Mammary epithelial cell (primary cell): ENCODE measurements around the gene NGRN.

Source experiments
- EZH2 ChIP-seq: IDR thresholded peaks from 2 replicates; pipeline ENCODE4 v1.6.1; 2012; ENCODE audit warnings: low read length, inconsistent platforms, borderline replicate concordance
- TF ChIP-seq, protein P1 (sequence below), 2 donors: IDR thresholded peaks in 1 of 2; conservative IDR thresholded peaks in 1 of 2; 2 replicates each; pipeline ENCODE4 v1.5.1; 2011 to 2012; ENCODE audit warnings: inconsistent platforms in 2 of 2, low read length in 2 of 2, mild to moderate bottlenecking in 2 of 2, control low read depth in 1 of 2, low read depth in 1 of 2; ENCODE audit not compliant: insufficient read depth in 1 of 2; ENCODE audit errors: extremely low read depth in 1 of 2

DNA sequence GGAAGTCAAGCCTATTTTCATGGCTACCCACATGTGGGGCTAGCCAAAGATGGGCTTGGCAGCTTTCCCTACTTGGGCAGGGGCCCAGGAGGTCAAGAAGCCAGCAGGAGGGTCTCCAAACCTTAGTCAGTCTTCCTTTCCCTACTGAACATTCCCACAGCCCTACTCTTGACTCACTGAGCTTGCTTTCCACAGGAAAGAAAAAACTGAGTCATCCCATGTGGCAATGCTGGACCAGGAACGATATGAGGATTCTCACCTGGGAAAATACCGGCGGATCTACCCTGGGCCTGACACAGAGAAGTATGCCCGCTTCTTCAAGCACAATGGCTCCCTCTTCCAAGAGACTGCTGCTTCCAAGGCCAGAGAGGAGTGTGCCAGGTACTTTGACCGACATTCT lies 3.7 kb upstream of the NGRN start:
- TF ChIP-seq, protein P1, sequence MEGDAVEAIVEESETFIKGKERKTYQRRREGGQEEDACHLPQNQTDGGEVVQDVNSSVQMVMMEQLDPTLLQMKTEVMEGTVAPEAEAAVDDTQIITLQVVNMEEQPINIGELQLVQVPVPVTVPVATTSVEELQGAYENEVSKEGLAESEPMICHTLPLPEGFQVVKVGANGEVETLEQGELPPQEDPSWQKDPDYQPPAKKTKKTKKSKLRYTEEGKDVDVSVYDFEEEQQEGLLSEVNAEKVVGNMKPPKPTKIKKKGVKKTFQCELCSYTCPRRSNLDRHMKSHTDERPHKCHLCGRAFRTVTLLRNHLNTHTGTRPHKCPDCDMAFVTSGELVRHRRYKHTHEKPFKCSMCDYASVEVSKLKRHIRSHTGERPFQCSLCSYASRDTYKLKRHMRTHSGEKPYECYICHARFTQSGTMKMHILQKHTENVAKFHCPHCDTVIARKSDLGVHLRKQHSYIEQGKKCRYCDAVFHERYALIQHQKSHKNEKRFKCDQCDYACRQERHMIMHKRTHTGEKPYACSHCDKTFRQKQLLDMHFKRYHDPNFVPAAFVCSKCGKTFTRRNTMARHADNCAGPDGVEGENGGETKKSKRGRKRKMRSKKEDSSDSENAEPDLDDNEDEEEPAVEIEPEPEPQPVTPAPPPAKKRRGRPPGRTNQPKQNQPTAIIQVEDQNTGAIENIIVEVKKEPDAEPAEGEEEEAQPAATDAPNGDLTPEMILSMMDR (conservative IDR thresholded peaks at IDR 0.05 in 1 of 2, IDR thresholded peaks at IDR 0.05 in 1 of 2; ENCODE audit: extremely low read depth in 1 of 2, insufficient read depth in 1 of 2, low read depth in 1 of 2, low read length in 2 of 2) = no peak
- TF ChIP-seq EZH2 = no peak
